Transverse colon (tissue), 4 donors: ENCODE measurements around the gene CCDC91.

Source experiments
- EP300 ChIP-seq: sonication (generic); formaldehyde crosslinking; IDR thresholded peaks from one replicate; pipeline ENCODE4 v1.6.1; 2017; ENCODE audit warnings: antibody characterized with exemption, low read depth
- POLR2A ChIP-seq: fragments of 450-650 bp; IDR thresholded peaks from one replicate; pipeline ENCODE4 v1.6.1; 2016; ENCODE audit warnings: antibody characterized with exemption, mild to moderate bottlenecking, moderate library complexity
- POLR2AphosphoS5 ChIP-seq, 3 donors: sonication (generic); formaldehyde crosslinking; IDR thresholded peaks; one replicate each; pipeline ENCODE4 v1.6.1; 2016; ENCODE audit warnings: antibody characterized with exemption in 3 of 3
- TF ChIP-seq, protein P1 (sequence below), 5 experiments: fragments of 200-600 bp in 3 of 5; fragments of 450-650 bp in 2 of 5; sonication (generic) in 3 of 5; IDR thresholded peaks; 1 replicate in 2 of 5; 2 replicates in 3 of 5; pipeline ENCODE4 v1.5.1; 2016 to 2017; ENCODE audit warnings: antibody characterized with exemption in 5 of 5, inconsistent platforms in 3 of 5, mild to moderate bottlenecking in 2 of 5, moderate library complexity in 1 of 5

DNA sequence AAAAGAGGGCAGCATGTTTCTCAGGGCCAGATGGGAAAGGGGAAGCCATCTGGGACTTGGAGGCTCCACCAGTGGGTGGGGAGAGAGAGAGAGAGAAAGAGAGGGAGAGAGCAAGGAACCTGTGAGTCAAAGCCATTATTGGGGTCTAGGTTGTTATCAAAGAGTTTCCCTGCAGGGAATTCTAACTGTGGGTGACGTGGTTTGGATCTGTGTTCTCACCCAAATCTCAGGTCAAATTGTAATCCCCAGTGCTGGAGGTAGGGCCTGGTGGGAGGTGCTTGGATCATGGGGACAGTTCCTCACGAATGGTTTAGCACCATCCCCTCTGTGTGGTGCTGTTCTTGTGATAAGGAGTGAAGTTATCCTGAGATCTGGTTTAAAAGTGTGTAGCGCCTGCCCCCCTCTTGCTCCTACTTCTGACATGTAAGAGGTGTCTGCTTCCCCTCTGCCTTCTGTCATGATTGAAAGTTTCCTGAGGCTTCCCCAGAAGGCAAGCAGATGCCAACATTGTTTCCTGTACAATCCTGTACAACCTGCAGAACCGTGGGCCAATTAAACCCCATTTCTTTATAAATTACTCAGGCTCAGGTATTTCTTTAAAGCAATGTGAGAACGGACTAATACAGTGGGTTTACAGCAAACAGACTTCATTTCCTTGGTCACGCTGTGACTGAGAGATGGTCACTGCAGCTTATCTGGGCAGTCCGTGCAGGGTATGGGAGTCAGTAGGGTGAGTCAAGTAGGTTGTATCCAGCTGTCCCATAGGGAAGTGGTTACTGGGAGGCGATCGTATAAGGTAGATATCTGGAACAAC, 52.4 kb downstream of the CCDC91 start:
- TF ChIP-seq, protein P1, sequence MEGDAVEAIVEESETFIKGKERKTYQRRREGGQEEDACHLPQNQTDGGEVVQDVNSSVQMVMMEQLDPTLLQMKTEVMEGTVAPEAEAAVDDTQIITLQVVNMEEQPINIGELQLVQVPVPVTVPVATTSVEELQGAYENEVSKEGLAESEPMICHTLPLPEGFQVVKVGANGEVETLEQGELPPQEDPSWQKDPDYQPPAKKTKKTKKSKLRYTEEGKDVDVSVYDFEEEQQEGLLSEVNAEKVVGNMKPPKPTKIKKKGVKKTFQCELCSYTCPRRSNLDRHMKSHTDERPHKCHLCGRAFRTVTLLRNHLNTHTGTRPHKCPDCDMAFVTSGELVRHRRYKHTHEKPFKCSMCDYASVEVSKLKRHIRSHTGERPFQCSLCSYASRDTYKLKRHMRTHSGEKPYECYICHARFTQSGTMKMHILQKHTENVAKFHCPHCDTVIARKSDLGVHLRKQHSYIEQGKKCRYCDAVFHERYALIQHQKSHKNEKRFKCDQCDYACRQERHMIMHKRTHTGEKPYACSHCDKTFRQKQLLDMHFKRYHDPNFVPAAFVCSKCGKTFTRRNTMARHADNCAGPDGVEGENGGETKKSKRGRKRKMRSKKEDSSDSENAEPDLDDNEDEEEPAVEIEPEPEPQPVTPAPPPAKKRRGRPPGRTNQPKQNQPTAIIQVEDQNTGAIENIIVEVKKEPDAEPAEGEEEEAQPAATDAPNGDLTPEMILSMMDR (IDR thresholded peaks at IDR 0.05) = no peak
- TF ChIP-seq POLR2A (no peak), POLR2AphosphoS5 (IDR thresholded peaks at IDR 0.05) (no peak), EP300 (no peak)
